Gastrocnemius medialis (tissue), 4 donors: Measurements from ENCODE around the gene COL6A1. TPM values are rescaled to one million over a fixed set of nuclear protein-coding genes. Genes with fewer than 3 reads are reported as not detected.

Source experiments
- ATAC-seq, 2 donors: fragments of 150-250 bp; one replicate each; pipeline ENCODE4 v1.9.1; 2016
- DNase-seq, 2 donors: peaks; one replicate each; pipeline ENCODE4 v3.0.0-alpha.2; 2019
- H3K27ac ChIP-seq, 4 donors: fragments of 200-600 bp; sonication (generic); 1 replicate in 1 of 4; 2 replicates in 3 of 4; pipeline ENCODE4 v1.5.1; 2016 to 2018; ENCODE audit warnings: mild to moderate bottlenecking in 2 of 4, moderate library complexity in 1 of 4
- H3K27me3 ChIP-seq, 3 donors: fragments of 200-600 bp; sonication (generic) in 2 of 3; 1 replicate in 1 of 3; 2 replicates in 2 of 3; pipeline versions ENCODE4 v1.5.1 to v1.6.0; 2016 to 2019; ENCODE audit warnings: mild to moderate bottlenecking in 1 of 3, moderate library complexity in 1 of 3
- H3K36me3 ChIP-seq, 2 donors: fragments of 200-600 bp; sonication (generic) in 1 of 2; one replicate each; pipeline ENCODE4 v1.5.1; 2017 to 2018
- H3K4me1 ChIP-seq, 2 donors: fragments of 200-600 bp; sonication (generic) in 1 of 2; one replicate each; pipeline ENCODE4 v1.5.1; 2016 to 2017; ENCODE audit warnings: mild to moderate bottlenecking in 2 of 2
- H3K4me3 ChIP-seq, 4 donors: fragments of 200-600 bp; sonication (generic) in 3 of 4; 1 replicate in 1 of 4; 2 replicates in 3 of 4; pipeline ENCODE4 v1.5.1; 2016 to 2019; ENCODE audit warnings: mild to moderate bottlenecking in 2 of 4
- H3K9me3 ChIP-seq, 3 donors: fragments of 200-600 bp; sonication (generic) in 2 of 3; 1 replicate in 1 of 3; 2 replicates in 2 of 3; pipeline ENCODE4 v1.5.1; 2016 to 2019
- CTCF ChIP-seq, 5 experiments: fragments of 450-650 bp in 3 of 5; fragments of 200-600 bp in 2 of 5; sonication (generic) in 2 of 5; IDR thresholded peaks in 4 of 5; conservative IDR thresholded peaks in 1 of 5; 1 replicate in 4 of 5; 2 replicates in 1 of 5; pipeline ENCODE4 v1.5.1; 2016 to 2019; ENCODE audit warnings: antibody characterized with exemption in 5 of 5, mild to moderate bottlenecking in 3 of 5, moderate library complexity in 3 of 5
- POLR2A ChIP-seq, 2 donors: fragments of 450-650 bp; IDR thresholded peaks; one replicate each; pipeline ENCODE4 v1.6.1; 2017; ENCODE audit warnings: antibody characterized with exemption in 2 of 2, mild to moderate bottlenecking in 2 of 2, moderate library complexity in 2 of 2
- in situ Hi-C, 4 donors: fragments of 200-750 bp; cut with MboI; loops; one replicate each; pipeline versions ENCODE4 v1.15.0 to v1.8.0; 2017; ENCODE audit warnings: low sequenced_read_pairs in 4 of 4
- intact Hi-C: fragments of 100-400 bp; cut with DNase I; formaldehyde crosslinking; loops from one replicate; pipeline ENCODE4 v1.15.1; 2023; ENCODE audit warnings: low total_unique reads
- total RNA-seq, 4 donors: library from RNA; depleted of rRNA; stranded (reverse); fragments of >200 nt; gene quantifications; one replicate each; pipeline versions ENCODE4 v1.1.0 to v1.2.3, GENCODE V29; 2016

COL6A1 gene
- total RNA-seq, 4 donors from 2014 or later = 50.5 to 97.8 (median 73.3) TPM

GRCh38 chr21:46052703-46053651 lies 71.4 kb downstream of the COL6A1 start:
- no peak for TF ChIP-seq POLR2A (IDR thresholded peaks at IDR 0.05)
- TF ChIP-seq CTCF (IDR thresholded peaks at IDR 0.05 in 4 of 5, conservative IDR thresholded peaks at IDR 0.05 in 1 of 5) = no peak
- Histone ChIP-seq H3K9me3 (no peaks in the 10 kb centered on the region), H3K27ac (no peak overlapping the region), H3K4me1 (peaks cover 4 to 12% of the 10 kb centered on the region in 2 donors), H3K27me3 (peaks cover 13 to 19% (median 16%) of the 10 kb centered on the region in 3 donors), H3K36me3 (no peaks in the 10 kb centered on the region), H3K4me3 (no peak overlapping the region)
- ATAC-seq = no peak
- no peak for DNase-seq
- intact Hi-C loops = no loop called here
- in situ Hi-C loops = no loop called here

- no peak for TF ChIP-seq POLR2A (IDR thresholded peaks at IDR 0.05)
- DNase-seq = no peak
- ATAC-seq = no peak
- H3K27me3 ChIP-seq = peaks cover 12 to 19% (median 16%) of the 10 kb centered on the region in 3 donors
- no peaks in the 10 kb centered on the region for H3K9me3 ChIP-seq
- no peak overlapping the region for H3K4me3 ChIP-seq
- peaks cover 4 to 12% of the 10 kb centered on the region in 2 donors for H3K4me1 ChIP-seq
- H3K27ac ChIP-seq = no peak overlapping the region
- in situ Hi-C loops (no loop called here), intact Hi-C loops (no loop called here)
- no peaks in the 10 kb centered on the region for H3K36me3 ChIP-seq
Measured at GRCh38 chr21:46054031-46054430, 72.5 kb downstream of the COL6A1 start.

GRCh38 chr21:46054451-46054881 lies 72.9 kb downstream of the COL6A1 start:
- in situ Hi-C loops = no loop called here
- Histone ChIP-seq H3K4me3 (no peak overlapping the region), H3K36me3 (no peaks in the 10 kb centered on the region), H3K27me3 (peaks cover 10 to 19% (median 16%) of the 10 kb centered on the region in 3 donors), H3K9me3 (no peaks in the 10 kb centered on the region), H3K4me1 (peaks cover 4 to 12% of the 10 kb centered on the region in 2 donors), H3K27ac (no peak overlapping the region)
- TF ChIP-seq CTCF (IDR thresholded peaks at IDR 0.05 in 4 of 5, conservative IDR thresholded peaks at IDR 0.05 in 1 of 5) (no peak), POLR2A (IDR thresholded peaks at IDR 0.05) (no peak)
- no peak for DNase-seq
- intact Hi-C loops = no loop called here
- no peak for ATAC-seq

Other genes starting within 250 kb of the COL6A1 start
- 100 to 1,000 TPM in 2 of 4 donors, 10 to 100 TPM in 2; 44.0 to 141 (median 88.4) TPM for gene COL6A2, start 116.3 kb downstream of the COL6A1 start, total RNA-seq
- gene FTCD, start 173.8 kb downstream of the COL6A1 start, total RNA-seq = under 1 TPM in 2 of 4 donors, not detected in 2; 0.33 to 0.95 TPM
- gene SPATC1L, start 202.7 kb downstream of the COL6A1 start, total RNA-seq = 10 to 100 TPM in 1 of 4 donors, 1 to 10 TPM in 3; 1.5 to 11.9 (median 3.0) TPM
- gene LSS, start 247.0 kb downstream of the COL6A1 start, total RNA-seq = 10 to 100 TPM; 26.4 to 47.2 (median 32.7) TPM